ENCODE results near the gene CCDC178.
"Not testable (repeated sequence)": the region's sequence is repeated elsewhere in the genome, so short reads cannot be mapped to it uniquely, and the experiment has no call there.

CCDC178 gene, protein sequence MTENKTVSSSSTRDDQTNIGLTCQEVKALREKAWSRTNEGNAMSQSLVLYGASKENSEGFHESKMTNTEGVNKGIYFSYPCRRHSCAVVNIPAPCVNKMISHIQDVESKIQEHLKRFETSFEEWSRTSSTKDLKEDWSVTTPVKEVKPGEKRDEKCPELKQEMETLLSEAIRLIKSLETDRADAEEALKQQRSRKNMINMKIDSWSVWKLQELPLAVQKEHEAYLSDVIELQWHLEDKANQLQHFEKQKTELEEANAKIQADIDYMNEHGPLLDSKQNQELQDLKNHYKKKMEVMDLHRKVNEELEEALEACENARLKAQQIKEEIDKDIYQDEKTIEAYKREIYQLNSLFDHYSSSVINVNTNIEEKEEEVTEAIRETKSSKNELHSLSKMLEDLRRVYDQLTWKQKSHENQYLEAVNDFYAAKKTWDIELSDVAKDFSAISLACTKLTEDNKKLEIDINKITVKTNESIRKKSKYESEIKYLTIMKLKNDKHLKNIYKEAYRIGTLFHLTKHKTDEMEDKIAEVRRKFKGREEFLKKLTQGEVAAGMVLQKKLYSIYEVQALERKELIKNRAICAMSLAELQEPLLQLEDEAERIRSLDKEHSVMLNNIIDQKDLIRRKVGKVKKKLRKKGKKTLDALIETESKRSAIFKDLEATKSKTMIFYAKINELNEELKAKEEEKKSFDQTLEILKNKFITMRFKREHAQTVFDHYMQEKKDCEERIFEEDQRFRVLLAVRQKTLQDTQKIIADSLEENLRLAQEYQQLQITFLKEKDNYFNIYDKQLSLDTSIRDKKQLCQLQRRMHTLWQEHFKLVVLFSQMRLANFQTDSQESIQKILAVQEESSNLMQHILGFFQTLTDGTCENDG

DNA sequence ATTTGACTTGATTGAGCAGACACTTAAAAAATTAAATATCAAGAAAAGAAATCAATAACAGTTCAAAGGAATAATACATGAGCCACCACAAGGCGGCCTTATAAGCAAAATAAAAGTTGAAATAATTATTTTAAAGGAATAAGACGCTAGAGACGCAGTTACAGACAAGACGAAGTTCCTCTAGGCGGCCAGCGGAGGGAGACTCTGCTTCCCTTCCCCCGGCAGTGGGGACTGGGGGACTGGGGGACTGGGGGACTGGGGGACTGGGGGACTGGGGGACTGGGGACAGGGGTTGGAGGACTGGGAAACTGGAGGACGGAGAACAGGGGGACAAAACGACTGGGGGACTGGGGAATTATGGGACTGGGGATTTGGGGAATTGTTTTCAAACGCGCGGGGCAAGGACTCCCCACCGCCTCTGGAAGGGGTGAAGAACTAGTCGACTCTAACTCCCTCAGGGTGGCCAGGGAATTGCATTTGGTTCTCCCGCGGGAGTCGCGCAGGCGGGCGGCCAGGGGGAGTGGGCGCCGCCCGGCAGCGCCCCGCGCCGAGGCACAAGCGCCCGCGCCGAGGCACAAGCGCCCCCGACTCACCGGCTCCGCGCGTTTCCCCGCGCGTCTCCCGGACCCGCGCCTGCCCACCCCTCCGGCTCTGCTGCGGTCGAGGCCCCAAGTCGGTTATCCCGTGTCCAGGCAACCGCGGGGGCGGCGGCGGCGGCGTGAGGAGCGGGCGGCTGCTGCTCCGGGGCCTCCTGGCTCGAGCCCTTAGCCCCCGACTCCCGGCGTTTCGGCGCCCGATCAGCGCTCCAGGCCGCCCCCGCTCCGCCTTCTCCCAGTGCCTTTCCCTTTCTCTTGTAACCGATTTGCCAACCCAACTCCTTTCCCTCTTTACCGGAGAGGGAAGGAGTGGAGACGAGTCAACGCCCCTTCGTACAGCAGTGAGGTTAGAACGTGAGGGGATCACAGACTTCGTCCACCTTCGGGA lies at the start of gene CCDC178:
CCDC178 (minus strand) TSS at position 662 of the 984 bp plus-strand sequence. CDS start 28,633 bp downstream, outside the sequence.
- no peak for DNase-seq (ENCODE audit: low read depth in 2 of 2)

DNA sequence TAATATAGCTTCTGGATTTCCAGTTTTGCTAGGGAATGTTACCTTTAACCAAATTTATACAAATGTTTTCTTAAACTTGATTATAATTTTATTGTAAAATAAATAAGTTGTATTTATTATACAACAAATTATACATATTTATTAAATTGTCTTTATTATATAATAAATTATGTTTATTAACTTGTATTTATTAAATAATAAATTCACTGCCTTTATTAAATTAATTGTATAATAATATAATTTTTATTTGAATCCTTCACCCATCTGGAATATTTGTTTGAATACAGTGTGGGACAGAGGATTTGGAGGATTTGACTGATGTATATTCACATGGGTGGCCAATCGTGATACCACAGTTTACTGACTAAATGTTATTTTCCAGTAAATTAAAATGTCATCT lies 43.4 kb upstream of the CCDC178 start:
- no peak for DNase-seq (ENCODE audit: low read depth in 2 of 2)

DNA sequence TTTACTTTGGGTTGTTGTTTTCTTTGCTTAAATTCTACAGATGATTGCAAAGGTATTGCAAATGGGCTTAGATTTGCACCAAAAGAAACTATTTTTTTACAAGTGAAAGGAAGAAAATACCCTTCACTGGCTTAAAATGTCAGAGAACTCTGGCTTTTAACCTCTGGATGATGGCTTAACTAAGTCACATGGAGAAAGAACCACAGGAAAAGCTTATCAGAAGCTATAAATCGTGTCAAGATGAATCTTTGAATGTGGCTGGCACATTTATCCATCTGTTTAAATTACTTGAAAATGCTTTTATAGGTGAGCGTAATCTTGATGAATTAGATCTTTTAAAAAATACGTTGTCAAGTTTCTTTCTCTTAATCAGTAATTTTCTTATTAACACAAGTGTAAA lies 32.0 kb upstream of the CCDC178 start:
- no peak for DNase-seq (ENCODE audit: low read depth in 2 of 2)

DNA sequence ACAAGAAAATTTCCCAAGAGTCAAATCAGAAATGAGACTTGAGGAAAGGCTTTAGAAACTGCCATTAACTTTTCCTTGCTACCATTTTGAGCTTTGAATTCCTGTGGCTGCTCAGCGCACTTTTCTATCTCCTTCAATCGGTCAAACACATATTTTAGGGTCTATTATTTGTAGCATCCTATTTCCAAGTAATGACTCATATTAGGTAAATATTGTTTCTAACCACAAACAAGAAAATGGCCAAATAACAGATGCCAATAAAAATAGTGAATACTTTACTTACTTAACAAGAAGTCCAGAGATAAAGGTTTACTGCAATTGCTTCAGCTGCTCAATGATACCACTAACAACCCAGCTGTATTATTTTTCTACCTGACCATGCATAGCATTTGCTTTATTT lies 29.7 kb upstream of the CCDC178 start:
- no peak for DNase-seq (ENCODE audit: low read depth in 2 of 2)

DNA sequence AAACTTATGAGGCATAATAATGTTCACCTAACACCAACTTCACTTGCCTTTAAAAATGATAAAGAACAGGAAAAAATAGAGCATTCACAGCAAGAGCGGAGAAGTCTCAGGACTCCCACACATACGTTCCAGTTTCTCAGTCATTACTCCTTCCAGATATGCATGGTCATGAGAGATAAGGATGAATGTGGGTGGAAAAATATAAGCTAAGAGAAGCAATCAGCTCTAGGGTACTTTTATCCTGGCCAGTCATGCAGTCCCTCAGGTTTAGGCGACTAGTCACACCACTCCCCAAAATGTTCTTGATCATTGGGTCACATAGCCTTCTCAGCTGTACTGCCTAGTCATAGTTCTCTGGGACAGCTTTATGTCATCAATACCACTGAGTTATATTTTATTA lies 29.2 kb upstream of the CCDC178 start:
- DNase-seq (ENCODE audit: low read depth in 2 of 2), result no peak

DNA sequence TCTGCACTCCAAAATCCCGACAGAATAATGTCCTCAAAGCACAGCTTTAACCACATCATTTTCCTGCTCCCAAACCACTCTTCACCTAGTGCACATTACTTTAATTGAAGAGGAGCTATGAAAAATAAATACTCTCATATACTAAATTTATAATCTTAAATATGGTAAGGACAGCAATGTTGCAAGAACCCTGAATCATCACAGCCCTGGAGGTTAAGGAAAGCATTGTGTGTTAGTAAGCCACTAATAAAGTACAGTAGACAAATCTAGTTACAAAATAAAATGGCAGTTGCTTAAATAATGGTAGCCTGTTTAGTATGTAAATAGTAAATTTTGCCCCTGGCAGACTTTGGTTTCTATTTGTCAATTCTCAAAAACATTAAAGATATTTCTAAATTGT lies 27.0 kb upstream of the CCDC178 start:
- no peak for DNase-seq (ENCODE audit: low read depth in 2 of 2)

DNA sequence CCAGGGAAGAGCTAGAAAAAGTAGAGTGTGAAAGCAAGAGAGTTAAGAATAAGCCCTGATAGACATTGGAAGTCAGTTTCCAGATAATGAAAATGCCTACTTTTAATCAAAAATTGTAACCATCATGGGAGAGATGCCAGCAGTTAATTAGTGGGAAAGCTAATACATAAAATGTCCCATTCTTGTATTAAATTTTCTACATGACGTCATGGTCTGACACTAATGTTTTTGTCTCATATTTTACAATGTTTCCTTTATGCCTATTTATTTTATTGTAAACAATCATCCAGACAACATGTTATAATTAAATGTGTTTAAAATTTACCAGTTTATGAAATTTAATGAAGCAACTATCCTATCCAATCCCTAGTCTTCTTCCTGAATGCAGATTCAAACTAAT lies 26.3 kb upstream of the CCDC178 start:
- no peak for DNase-seq (ENCODE audit: low read depth in 2 of 2)

DNA sequence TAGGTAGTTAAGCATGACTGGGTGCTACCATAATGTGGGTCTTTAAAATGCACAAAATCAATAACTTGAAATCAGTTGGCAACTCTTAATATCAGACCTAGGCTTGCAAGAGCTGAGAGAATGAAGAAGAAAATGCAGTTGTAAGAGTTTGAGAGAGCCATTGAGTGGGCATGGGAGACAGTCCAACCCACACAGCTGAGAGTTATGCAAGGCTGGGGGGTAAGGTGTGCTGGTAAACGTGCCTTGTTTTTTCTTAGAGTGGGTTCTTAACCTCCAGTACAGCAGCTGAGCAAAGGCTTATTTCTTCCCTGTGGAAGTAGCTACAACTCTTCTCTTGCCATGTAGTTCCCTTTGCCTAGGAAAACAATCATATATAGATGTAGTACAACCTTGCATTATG lies 20.2 kb upstream of the CCDC178 start:
- no peak for DNase-seq (ENCODE audit: low read depth in 2 of 2)

DNA sequence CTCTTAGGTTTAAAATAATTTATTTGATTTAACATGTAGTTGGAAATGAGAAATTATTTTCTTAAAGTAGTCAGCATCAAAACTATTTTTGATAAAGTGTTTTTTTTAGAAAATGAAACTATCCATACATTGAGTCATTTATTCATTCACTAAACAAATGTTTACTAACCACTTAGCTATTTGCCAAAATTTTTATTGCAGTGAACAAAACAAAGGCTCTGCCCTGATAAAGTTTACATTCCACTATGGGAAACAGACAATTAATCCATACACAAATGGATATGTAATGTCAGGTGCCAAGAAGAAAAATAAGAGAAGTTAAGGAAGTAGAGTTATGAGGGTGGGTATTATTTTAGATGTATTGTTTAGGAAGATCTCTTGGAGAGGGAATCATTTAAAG lies 19.1 kb upstream of the CCDC178 start:
- DNase-seq (ENCODE audit: low read depth in 2 of 2), result no peak

DNA sequence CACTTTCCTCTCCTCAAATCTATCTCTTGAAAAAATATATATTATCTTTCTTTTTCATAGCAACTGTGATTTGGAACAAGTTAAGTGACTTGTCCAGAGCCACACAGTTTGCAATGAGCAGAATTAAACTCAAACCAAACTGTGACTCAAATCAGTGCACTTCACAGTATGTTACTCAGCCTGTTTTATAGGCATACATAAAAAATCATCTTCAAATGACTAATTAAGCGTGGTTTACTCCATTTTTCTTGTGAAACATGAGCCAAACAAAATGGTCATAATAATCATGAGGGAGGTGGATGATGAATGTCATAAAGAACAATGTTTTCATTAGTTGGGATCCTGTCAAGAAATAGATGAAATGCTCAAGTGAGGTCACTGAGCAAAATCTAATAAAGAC lies 6.1 kb upstream of the CCDC178 start:
- DNase-seq (ENCODE audit: low read depth in 2 of 2), result no peak

DNA sequence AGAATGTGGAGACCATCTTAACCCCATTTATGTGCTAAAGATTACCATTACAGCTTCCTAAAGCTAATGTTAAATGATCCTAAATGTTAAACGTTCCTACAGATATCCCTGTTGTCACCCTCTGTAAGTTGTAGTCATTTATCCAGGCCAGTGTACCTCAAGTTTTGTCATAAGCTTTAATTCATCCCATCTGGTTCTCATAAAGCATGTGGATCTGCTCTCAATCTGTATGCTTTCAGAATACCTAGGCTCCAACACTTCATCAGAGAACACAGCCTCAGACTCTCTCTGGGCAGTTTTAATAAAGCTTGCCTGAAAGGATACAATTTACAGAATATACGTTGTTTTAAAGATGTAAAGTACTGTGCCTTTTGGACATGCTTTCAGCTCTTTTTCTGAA lies 4.2 kb upstream of the CCDC178 start:
- no peak for DNase-seq (ENCODE audit: low read depth in 2 of 2)

DNA sequence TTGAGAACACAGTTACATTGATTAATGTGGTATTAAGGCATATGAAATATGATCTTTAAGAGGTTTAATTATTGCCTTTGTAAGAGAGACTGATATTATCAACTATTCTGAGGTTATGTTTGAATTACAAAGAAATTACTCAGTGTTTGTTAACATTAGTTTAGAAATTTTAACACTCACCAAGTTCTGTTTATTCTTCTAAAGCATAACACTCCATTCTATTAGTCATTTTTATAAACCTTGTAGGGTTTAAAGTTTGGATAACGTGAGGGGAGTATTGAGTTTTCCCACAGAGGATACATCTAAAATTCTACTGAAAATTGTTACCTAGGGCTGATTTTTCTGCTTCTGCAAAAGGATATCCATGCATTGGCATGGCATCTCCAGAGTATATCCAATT lies 7.7 kb downstream of the CCDC178 start:
- DNase-seq (ENCODE audit: low read depth in 2 of 2), result no peak

DNA sequence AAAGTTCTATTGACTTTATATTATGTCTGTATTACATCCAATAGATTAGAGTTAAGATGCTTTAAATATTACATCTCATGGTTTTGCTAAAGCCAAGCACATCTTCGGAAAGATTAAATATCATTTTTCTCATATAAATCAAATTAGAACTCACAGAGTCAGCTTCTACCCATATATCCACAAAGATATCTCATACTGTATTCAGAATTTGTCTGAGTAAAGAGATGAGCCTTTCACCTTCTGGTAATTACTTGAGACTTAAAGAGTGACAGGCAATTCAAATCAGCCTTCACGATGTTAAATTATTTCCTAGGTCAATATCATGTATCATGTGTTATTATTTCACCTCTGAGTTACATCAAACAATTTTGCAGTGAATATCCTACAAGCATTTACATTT lies 13.0 kb downstream of the CCDC178 start:
- DNase-seq (ENCODE audit: low read depth in 2 of 2), result no peak

DNA sequence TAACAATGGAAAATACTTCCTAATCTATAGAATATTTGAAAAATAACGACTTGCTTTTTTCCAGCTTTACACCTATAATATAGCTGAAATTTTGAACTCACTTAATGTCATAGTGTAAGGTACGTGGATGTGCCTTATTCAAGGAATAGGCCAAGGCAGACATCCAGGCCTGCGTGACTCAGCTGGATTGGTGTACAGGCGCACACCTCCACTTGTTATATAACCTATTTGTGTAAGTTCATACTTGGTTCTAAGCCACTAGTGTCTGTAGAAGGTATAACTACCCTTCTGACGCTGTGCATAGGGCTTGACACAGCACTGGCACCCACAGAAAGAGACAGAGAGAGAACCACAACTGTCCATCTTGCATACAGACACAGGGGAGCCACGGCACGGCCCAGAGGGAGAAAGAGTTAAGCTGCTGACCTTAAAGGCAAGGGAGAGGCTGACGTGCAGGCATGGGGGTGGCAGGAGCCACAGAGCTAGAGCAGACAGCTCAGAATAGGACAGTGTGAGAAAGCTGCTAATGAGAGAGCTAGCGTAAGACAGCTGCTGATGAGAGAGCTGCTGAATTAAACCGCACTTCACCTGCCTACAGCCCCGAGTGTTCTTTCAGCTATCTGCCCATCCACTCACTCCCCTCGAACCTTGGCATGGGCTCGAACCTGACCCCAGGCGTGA lies 16.1 kb downstream of the CCDC178 start:
- no peak for DNase-seq (ENCODE audit: low read depth in 2 of 2)

DNA sequence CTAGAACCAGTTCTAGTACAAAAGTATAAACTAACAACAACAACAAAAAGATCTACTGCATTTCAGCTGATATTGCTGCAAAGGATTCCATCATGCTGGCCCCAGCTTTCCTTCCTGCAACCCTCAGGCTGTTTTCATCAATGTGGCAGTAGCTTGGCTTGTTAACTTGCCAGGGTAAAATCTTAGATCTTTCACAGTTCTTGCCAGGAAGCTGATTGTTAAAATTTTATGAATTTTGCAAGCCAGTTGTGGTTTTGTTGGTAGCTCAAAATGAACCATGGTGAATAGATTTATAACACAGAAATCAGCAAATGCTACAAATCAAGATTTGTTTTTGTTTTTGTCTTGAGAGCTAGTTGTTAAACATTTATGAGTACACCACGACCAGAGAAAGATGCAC lies 19.3 kb downstream of the CCDC178 start:
- DNase-seq (ENCODE audit: low read depth in 2 of 2), result no peak

DNA sequence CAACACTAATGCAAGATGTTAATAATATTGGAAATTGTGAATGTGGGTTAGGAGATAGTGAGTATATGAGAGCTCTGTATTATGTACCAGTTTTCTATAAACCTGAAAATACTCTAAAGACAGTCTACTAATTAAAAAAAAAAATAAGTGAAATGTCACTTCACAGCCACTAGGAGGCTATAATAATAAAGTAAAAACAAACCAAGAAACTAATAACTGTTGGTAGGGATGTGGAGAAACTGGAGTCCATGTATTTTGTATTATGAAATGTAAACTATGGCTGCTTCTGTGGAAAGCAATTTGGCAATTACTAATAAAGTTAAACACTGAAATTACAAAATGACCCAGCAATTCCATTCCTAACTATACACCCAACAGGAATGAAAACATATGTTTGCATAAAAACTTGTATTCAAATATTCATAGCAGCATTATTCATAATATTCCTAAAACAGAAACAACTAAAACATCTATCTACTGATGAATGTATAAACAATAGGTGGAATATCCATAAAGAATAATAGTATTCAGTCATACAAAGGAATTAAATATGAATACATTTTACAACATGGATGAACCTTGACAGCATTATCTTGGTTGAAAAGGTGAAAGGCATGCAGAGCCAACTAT lies 36.2 kb downstream of the CCDC178 start:
- DNase-seq (ENCODE audit: low read depth in 2 of 2), result no peak

DNA sequence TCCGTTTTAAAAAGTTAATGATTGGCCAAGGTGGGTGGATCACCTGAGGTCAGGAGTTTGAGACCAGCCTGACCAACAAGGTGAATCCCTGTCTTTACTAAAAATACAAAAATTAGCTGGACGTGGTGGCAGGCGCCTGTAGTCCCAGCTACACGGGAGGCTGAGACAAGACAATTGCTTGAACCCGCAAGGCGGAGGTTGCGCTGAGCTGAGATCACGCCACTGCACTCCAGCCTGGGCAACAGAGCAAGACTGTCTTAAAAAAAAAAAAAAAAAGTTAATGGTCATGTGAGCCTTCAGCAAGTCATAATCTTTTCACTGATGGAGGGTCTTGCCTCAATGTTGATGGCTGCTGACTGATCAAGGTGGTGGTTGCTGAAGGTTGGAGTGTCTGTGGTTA lies 41.6 kb downstream of the CCDC178 start:
- not testable (repeated sequence) for DNase-seq (ENCODE audit: low read depth in 2 of 2)

DNA sequence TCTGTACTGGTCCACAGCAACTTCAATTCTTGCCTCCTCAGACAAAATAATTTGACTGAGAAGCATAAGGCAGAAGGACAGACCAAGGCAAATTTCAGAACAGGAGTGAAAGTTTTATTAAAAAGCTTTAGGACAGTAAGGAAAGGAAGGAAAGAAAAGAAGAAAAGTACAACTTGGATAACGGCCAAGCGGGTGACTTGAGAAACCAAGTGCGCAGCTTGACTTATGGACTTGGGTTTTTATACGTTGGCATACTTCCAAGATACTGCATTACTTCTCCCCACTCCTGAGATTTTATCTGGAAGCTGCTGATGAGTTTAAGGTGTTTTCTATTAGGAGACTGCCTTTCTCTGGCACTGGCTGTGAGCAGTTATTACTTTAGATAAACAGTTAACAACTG lies 64.7 kb downstream of the CCDC178 start:
- DNase-seq (ENCODE audit: low read depth in 2 of 2), result no peak

DNA sequence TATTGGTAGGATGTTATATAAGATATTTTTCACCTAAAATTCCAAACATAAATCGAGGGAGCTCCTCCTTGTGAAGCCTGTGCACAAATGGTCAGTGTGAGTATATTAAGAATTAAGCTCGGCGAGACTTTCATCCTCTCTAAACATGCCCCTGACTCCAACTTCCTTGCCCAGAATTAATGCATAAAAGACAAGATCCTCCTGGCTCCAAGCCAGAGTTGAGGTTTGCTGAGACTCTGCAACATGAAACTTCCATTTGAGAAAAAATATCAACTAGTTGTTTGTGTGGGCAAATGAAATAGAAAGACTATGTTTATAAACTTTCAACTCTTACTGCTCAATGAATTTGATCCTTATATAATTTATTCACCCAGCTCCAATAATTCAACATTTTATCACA lies 68.1 kb downstream of the CCDC178 start:
- no peak for DNase-seq (ENCODE audit: low read depth in 2 of 2)

DNA sequence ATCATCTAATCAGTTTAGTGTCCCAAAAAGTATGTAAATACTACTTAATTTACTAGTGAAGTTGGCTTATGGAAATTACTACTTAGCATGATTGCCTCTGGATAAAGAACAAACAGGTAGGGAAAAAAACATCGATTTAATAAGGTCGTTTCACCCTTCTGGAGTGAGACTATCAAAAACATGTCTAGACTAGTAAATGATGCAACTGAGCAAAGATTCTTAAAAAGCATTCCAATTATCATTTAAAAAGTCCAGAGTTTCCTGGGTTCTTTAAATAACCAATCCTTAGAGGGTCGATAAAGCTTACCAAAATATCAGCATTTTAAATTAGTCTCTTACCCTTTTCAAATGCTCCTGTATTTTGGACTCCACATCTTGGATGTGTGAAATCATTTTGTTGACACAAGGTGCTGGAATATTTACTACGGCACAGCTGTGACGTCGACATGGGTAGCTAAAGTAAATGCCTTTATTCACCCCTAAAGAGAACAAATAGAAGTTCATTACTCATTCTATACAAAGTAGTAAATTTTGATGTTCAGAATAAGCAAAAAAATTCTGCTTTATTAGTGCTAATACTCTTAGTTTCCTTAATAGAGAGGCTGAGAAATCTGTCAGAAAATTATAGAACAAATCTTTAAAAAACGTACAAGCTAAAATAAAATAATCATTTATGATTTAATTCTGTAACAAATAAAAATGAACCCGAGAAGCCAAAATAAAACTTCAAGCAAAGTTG lies 70.6 kb downstream of the CCDC178 start:
- DNase-seq (ENCODE audit: low read depth in 2 of 2), result no peak

All from stimulated activated CD4-positive, alpha-beta T cell treated with anti-CD3 and anti-CD28 coated beads, Interleukin-15, amount 100 ng/mL, for 48 hours (primary cell).